ENCODE measurements around the gene KCNIP1. TPM values are rescaled to one million over a fixed set of nuclear protein-coding genes. Genes with fewer than 3 reads are reported as not detected.

The KCNIP1 gene
- total RNA-seq, 3 donors from 2014 or later (not counting 1 experiment from before 2014, with no cell fraction given), result not detected

GRCh38 chr5:170627271-170627670 lies 123.5 kb downstream of the KCNIP1 start:
- peaks cover 12 to 13% of the 10 kb centered on the region in 2 donors for H3K27me3 Mint-ChIP-seq (ENCODE audit: low read depth in 2 of 2)
- TF ChIP-seq CTCF (IDR thresholded peaks at IDR 0.05), result no peak
- H3K4me3 Mint-ChIP-seq, result no peak overlapping the region
- H3K9me3 Mint-ChIP-seq, result no peaks in the 10 kb centered on the region
- Histone ChIP-seq H3K27ac (ENCODE audit: low read length) (no peak overlapping the region), H3K4me1 (ENCODE audit: control insufficient read depth, insufficient read depth, low read length) (no peaks in the 10 kb centered on the region), H3K4me3 (ENCODE audit: low read length) (no peak overlapping the region), H3K27me3 (ENCODE audit: control insufficient read depth, insufficient read depth, low read length) (no peaks in the 10 kb centered on the region), H3K9me3 (ENCODE audit: control insufficient read depth, insufficient read depth, low read length) (no peaks in the 10 kb centered on the region), H3K36me3 (ENCODE audit: control insufficient read depth, insufficient read depth, low read length) (no peaks in the 10 kb centered on the region)
- no peaks in the 10 kb centered on the region for H3K36me3 Mint-ChIP-seq
- intact Hi-C loops (cut with micrococcal nuclease), result no loop called here
- ATAC-seq (no peak), DNase-seq (no peak)
- 87% methylated on average over 3 of the region's 3 CpGs for WGBS (ENCODE audit: insufficient coverage)
- H3K4me1 Mint-ChIP-seq, result no peaks in the 10 kb centered on the region
- H3K27ac Mint-ChIP-seq, result no peak overlapping the region

GRCh38 chr5:170628028-170628427 lies 124.2 kb downstream of the KCNIP1 start:
- Mint-ChIP-seq H3K27me3 (ENCODE audit: low read depth in 2 of 2) (peaks cover 13 to 17% of the 10 kb centered on the region in 2 donors), H3K4me3 (no peak overlapping the region), H3K27ac (no peak overlapping the region), H3K4me1 (peaks cover 5% of the 10 kb centered on the region in 2 donors), H3K36me3 (no peaks in the 10 kb centered on the region), H3K9me3 (no peaks in the 10 kb centered on the region)
- Histone ChIP-seq H3K4me3 (ENCODE audit: low read length) (no peak overlapping the region), H3K36me3 (ENCODE audit: control insufficient read depth, insufficient read depth, low read length) (no peaks in the 10 kb centered on the region), H3K27ac (ENCODE audit: low read length) (no peak overlapping the region), H3K4me1 (ENCODE audit: control insufficient read depth, insufficient read depth, low read length) (peaks cover 3% of the 10 kb centered on the region), H3K9me3 (ENCODE audit: control insufficient read depth, insufficient read depth, low read length) (no peaks in the 10 kb centered on the region), H3K27me3 (ENCODE audit: control insufficient read depth, insufficient read depth, low read length) (no peaks in the 10 kb centered on the region)
- no peak for TF ChIP-seq CTCF (IDR thresholded peaks at IDR 0.05)
- ATAC-seq (no peak), DNase-seq (no peak)
- WGBS (ENCODE audit: insufficient coverage), result 95% methylated on average over 8 of the region's 8 CpGs
- intact Hi-C loops (cut with micrococcal nuclease), result no loop called here

- Mint-ChIP-seq H3K4me1 (peaks cover 14% of the 10 kb centered on the region in 2 donors), H3K36me3 (no peaks in the 10 kb centered on the region), H3K9me3 (no peaks in the 10 kb centered on the region), H3K4me3 (no peak overlapping the region), H3K27me3 (ENCODE audit: low read depth in 2 of 2) (peaks cover 9 to 19% of the 10 kb centered on the region in 2 donors), H3K27ac (no peak overlapping the region)
- H3K9me3 ChIP-seq (ENCODE audit: control insufficient read depth, insufficient read depth, low read length), result no peaks in the 10 kb centered on the region
- H3K27me3 ChIP-seq (ENCODE audit: control insufficient read depth, insufficient read depth, low read length), result no peaks in the 10 kb centered on the region
- no peak for TF ChIP-seq CTCF (IDR thresholded peaks at IDR 0.05)
- H3K4me3 ChIP-seq (ENCODE audit: low read length), result no peak overlapping the region
- H3K4me1 ChIP-seq (ENCODE audit: control insufficient read depth, insufficient read depth, low read length), result peaks cover 11% of the 10 kb centered on the region
- ATAC-seq (no peak), DNase-seq (no peak)
- intact Hi-C loops (cut with micrococcal nuclease), result no loop called here
- 89% methylated on average over 19 of the region's 19 CpGs for WGBS (ENCODE audit: insufficient coverage)
- no peak overlapping the region for H3K27ac ChIP-seq (ENCODE audit: low read length)
- H3K36me3 ChIP-seq (ENCODE audit: control insufficient read depth, insufficient read depth, low read length), result no peaks in the 10 kb centered on the region
Observed at GRCh38 chr5:170628691-170629565, 125.1 kb downstream of the KCNIP1 start.

All from natural killer cell (primary cell).